RWPE1 (cell line): ENCODE data around the gene GLOD5.

ENCODE experiments used
- CTCF ChIA-PET: fragments of 350-600 bp; sonication (Branson Sonifier 250); formaldehyde crosslinking; extraction: SDS; loops from one replicate; lab custom pipeline; 2021; lab: Yijun Ruan, JAX
- POLR2A ChIA-PET: fragments of 400-600 bp; formaldehyde crosslinking; extraction: SDS; loops from one replicate; lab custom pipeline; 2020; ENCODE audit warnings: antibody characterized with exemption; ENCODE audit not compliant: low non-redundant PET; lab: Yijun Ruan, JAX
- DNase-seq: peaks from one replicate; pipeline ENCODE4 v3.0.0; 2012; ENCODE audit warnings: low spot score
- H3K27ac ChIP-seq: fragments of 450-650 bp; 2 replicates; pipeline ENCODE4 v1.5.1; 2017
- TF ChIP-seq, protein P1 (sequence below): fragments of 450-650 bp; conservative IDR thresholded peaks from 2 replicates; pipeline ENCODE4 v1.5.1; 2017; ENCODE audit warnings: low read depth, mild to moderate bottlenecking

GLOD5 gene

DNA sequence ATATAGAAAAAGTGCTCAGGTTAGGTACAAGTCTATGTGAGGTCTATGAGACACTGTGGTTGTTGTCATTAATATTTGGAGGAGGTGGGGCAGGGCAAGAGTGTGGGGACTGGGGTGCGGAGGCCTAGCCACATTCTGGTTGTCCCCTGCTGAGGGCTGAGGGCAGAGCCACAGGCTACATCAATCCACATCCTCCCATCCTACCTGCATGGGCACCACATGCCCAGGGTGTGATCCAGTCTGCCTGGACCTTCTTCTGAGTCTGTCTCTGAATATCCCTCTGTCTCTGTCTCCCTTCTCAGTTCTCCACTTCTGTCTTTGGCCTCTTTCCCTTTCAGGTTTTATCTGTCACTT is 23.6 kb downstream of the GLOD5 start:
- POLR2A ChIA-PET = no interaction called here
- TF ChIP-seq, protein P1, sequence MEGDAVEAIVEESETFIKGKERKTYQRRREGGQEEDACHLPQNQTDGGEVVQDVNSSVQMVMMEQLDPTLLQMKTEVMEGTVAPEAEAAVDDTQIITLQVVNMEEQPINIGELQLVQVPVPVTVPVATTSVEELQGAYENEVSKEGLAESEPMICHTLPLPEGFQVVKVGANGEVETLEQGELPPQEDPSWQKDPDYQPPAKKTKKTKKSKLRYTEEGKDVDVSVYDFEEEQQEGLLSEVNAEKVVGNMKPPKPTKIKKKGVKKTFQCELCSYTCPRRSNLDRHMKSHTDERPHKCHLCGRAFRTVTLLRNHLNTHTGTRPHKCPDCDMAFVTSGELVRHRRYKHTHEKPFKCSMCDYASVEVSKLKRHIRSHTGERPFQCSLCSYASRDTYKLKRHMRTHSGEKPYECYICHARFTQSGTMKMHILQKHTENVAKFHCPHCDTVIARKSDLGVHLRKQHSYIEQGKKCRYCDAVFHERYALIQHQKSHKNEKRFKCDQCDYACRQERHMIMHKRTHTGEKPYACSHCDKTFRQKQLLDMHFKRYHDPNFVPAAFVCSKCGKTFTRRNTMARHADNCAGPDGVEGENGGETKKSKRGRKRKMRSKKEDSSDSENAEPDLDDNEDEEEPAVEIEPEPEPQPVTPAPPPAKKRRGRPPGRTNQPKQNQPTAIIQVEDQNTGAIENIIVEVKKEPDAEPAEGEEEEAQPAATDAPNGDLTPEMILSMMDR = no peak
- DNase-seq = no peak
- CTCF ChIA-PET = no interaction called here
- no peak overlapping the region for H3K27ac ChIP-seq

GRCh38 chrX:48785540-48786214 is 24.1 kb downstream of the GLOD5 start:
- TF ChIP-seq, protein P1 = no peak
- CTCF ChIA-PET = no interaction called here
- no peak overlapping the region for H3K27ac ChIP-seq
- DNase-seq = no peak
- POLR2A ChIA-PET = no interaction called here

DNA sequence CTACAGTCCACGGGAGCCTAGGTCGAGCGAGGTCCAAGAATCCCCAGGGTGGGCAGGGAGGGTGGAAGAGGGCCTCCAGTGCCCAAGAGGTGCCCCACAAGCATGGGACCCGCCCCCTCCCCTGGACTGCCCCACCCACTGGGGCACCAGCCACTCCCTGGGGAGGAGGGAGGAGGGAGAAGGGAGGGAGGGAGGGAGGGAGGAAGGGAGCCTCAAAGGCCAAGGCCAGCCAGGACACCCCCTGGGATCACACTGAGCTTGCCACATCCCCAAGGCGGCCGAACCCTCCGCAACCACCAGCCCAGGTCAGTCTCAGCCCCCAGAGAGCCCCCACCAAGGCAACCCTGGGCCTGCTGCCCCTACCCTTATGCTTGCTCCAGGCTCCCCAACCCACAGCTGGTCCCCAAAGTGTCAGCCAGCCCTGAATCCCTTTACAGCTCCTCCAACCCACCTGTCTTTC is 24.8 kb downstream of the GLOD5 start, which contains the start of gene GATA1:
Gene GATA1 (plus strand): TSS at position 250 of the 460 bp plus-strand sequence. CDS start 4,520 bp downstream, outside the sequence.
- ChIA-PET POLR2A (no interaction called here), CTCF (interaction anchor here (0.5 kb wide), 1 partner anchor 22 kb away, joined by 3 read pairs; no protein-coding TSS in a partner anchor)
- no peak for DNase-seq
- TF ChIP-seq, protein P1 = no peak
- H3K27ac ChIP-seq = no peak within 1 kb of the TSS

- ChIA-PET CTCF (interaction anchor here (0.5 kb wide), 1 partner anchor 23 kb away, joined by 3 read pairs; no protein-coding TSS in a partner anchor), POLR2A (no interaction called here)
- no peak for DNase-seq
- H3K27ac ChIP-seq = no peak overlapping the region
- TF ChIP-seq, protein P1 = no peak
Observed at GRCh38 chrX:48786825-48787504, 25.4 kb downstream of the GLOD5 start.

DNA sequence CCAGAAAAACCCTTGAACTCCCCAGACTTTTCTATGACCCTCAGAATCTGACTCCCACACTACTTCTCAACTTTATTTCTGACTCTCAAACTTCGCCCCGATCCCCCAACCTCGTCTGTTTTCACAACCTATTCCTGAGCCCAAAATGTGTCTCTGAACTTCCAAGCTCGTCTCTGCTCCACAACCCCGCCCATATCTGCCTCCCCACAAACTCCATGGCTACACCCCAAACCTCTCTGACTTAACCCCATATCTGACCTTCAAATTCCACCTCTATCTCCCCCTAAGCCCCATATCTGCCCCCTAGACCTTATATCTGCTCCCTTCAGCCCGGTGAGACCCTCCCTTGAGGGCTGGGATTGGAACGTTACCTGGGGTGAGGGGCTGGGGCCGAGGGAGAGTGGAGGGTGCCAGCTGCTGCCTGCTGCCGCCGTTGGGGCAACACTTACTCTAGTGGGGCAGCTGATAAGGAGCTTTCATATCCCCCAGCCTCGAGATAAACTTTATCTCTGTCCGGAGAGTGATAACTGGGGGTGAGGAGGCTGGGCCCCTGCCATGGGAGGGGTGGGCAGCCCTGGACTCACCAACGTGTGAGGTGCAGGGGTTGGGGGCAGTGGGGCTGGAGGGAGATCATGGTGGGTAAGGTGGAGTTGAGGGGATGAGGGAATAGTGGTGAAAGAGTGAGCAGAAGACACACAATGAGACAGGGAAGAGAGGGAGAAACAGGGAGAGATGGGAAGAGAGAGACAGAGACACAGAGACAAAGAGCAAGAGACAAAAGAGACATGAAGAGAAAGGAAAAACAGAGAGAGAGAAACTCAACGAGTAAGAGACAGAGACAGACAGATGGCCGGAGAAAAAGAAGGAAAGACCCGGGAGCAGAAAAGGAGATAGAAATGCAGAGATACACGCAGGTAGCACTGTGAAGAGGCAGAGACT is 26.2 kb downstream of the GLOD5 start:
- H3K27ac ChIP-seq = no peak overlapping the region
- ChIA-PET CTCF (no interaction called here), POLR2A (no interaction called here)
- no peak for DNase-seq
- TF ChIP-seq, protein P1 = no peak
